NT2/D1 (cell line): ENCODE measurements around the gene AFF3.

Experiments
- YY1 ChIP-seq: IDR thresholded peaks from 2 replicates; pipeline ENCODE4 v1.6.1; 2011; ENCODE audit not compliant: insufficient read length, insufficient read depth
- ZNF274 ChIP-seq: IDR thresholded peaks from 2 replicates; pipeline ENCODE4 v1.6.1; 2011; ENCODE audit warnings: mild to moderate bottlenecking, low read depth, low read length

DNA sequence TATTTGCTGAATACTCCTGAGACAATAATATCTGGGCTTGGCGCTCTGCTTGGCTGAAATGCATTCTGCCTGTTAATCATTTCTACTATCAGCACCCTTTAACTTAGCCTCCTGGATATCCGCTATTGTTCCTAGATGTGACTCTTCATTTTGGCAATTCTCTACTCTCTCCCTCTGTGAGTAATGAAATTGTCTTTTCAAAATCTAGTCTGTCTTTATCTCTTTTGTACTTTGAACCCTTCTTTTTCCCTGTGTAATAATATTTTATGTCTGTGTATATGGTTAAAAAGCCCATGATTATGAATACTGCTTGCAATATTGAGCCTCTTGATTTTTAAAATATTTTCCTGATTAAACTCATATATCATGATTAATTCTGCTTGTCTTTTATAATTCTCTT lies 646.4 kb downstream of the AFF3 start:
- TF ChIP-seq YY1 (no peak), ZNF274 (no peak)
